PC-3 (cell line): ENCODE measurements around the gene PBRM1. TPM values are rescaled to one million over a fixed set of nuclear protein-coding genes. Genes with fewer than 3 reads are reported as not detected.

ENCODE experiments used
- ATAC-seq: fragments of 200-7000 bp; cut with Tn5 transposase; 2 replicates; pipeline ENCODE4 v1.9.1; 2020; ENCODE audit warnings: mild to moderate bottlenecking, moderate library complexity
- BruUV-seq: library from RNA; stranded (reverse); fragments of 400-500 nt; replicated peaks from 2 replicates; lab custom pipeline; 2021; lab: Mats Ljungman, UMichigan
- CTCF ChIA-PET: fragments of 300-600 bp; sonication (Branson Sonifier 250); formaldehyde crosslinking; loops from one replicate; lab custom pipeline; 2022; ENCODE audit warnings: antibody characterized with exemption; lab: Charles Lee
- POLR2A ChIA-PET: fragments of 300-600 bp; sonication (Branson Sonifier 250); formaldehyde crosslinking; loops from one replicate; lab custom pipeline; 2022; ENCODE audit warnings: antibody characterized with exemption; ENCODE audit not compliant: unreplicated experiment; lab: Charles Lee
- DNase-seq: peaks from one replicate; pipeline ENCODE4 v3.0.0-alpha.2; 2015
- H2AFZ ChIP-seq: fragments of 300-600 bp; sonication (generic); 2 replicates; pipeline ENCODE4 v1.6.0; 2016; ENCODE audit warnings: antibody characterized with exemption, low read length
- H3F3A ChIP-seq: fragments of 300-600 bp; sonication (generic); one replicate; pipeline ENCODE4 v1.6.0; 2017; ENCODE audit warnings: antibody characterized with exemption, low read length, control low read depth, mild to moderate bottlenecking; ENCODE audit not compliant: unreplicated experiment
- H3K27ac ChIP-seq: fragments of 300-600 bp; sonication (generic); 2 replicates; pipeline ENCODE4 v1.5.1; 2016; ENCODE audit warnings: mild to moderate bottlenecking, low read length
- H3K27me3 ChIP-seq: fragments of 300-600 bp; sonication (generic); 2 replicates; pipeline ENCODE4 v1.6.1; 2016; ENCODE audit warnings: low read length, mixed read lengths
- H3K36me3 ChIP-seq: fragments of 300-600 bp; sonication (generic); 2 replicates; pipeline ENCODE4 v1.6.1; 2016; ENCODE audit warnings: low read depth, mixed run types, low read length, mixed read lengths
- H3K4me1 ChIP-seq: fragments of 300-600 bp; sonication (generic); 2 replicates; pipeline ENCODE4 v1.5.1; 2016; ENCODE audit warnings: low read length; ENCODE audit not compliant: insufficient read depth
- H3K4me2 ChIP-seq: fragments of 300-600 bp; sonication (generic); 2 replicates; pipeline ENCODE4 v1.6.0; 2016; ENCODE audit warnings: low read length
- H3K4me3 ChIP-seq: fragments of 300-600 bp; sonication (generic); 2 replicates; pipeline ENCODE4 v1.5.1; 2016; ENCODE audit warnings: mild to moderate bottlenecking, low read length, mixed read lengths
- H3K79me2 ChIP-seq: fragments of 300-600 bp; sonication (generic); 2 replicates; pipeline ENCODE4 v1.6.1; 2017; ENCODE audit warnings: low read length, mixed read lengths
- H3K9ac ChIP-seq: fragments of 300-600 bp; sonication (generic); 2 replicates; pipeline ENCODE4 v1.6.0; 2016; ENCODE audit warnings: mild to moderate bottlenecking, low read length
- H3K9me2 ChIP-seq: fragments of 300-600 bp; sonication (generic); replicated peaks from 2 replicates; pipeline ENCODE4 v1.6.1; 2016; ENCODE audit warnings: mixed run types, low read length, mixed read lengths
- H3K9me3 ChIP-seq: fragments of 300-600 bp; sonication (generic); 2 replicates; pipeline ENCODE4 v1.6.1; 2016; ENCODE audit warnings: low read length, mixed read lengths
- H4K20me1 ChIP-seq: fragments of 300-600 bp; sonication (generic); 2 replicates; pipeline ENCODE4 v1.6.1; 2016; ENCODE audit warnings: low read length, mixed read lengths
- CTCF ChIP-seq: fragments of 300-600 bp; sonication (generic); conservative IDR thresholded peaks from 2 replicates; pipeline ENCODE4 v1.5.1; 2017; ENCODE audit warnings: antibody characterized with exemption, low read depth, mild to moderate bottlenecking, low read length
- EZH2 ChIP-seq: fragments of 300-600 bp; sonication (generic); IDR thresholded peaks from one replicate; pipeline ENCODE4 v1.6.1; 2017; ENCODE audit warnings: antibody characterized with exemption, mild to moderate bottlenecking, low read length; ENCODE audit not compliant: unreplicated experiment
- EZH2phosphoT487 ChIP-seq: fragments of 300-600 bp; sonication (generic); IDR thresholded peaks from 2 replicates; pipeline ENCODE4 v1.6.1; 2018; ENCODE audit warnings: mild to moderate bottlenecking, antibody characterized with exemption, low read length, borderline replicate concordance
- intact Hi-C: fragments of 100-400 bp; cut with micrococcal nuclease; formaldehyde crosslinking; loops from 2 replicates; pipeline ENCODE4 v1.9.0; 2023
- total RNA-seq: library from RNA; depleted of rRNA; stranded (reverse); fragments of >200 nt; gene quantifications from 2 replicates; pipeline ENCODE4 v1.2.3, GENCODE V29; 2014

PBRM1 gene
- total RNA-seq, 1 experiment from 2014 or later, result 59.7 TPM

GRCh38 chr3:52697632-52697965, 11.9 kb upstream of the PBRM1 start:
- ATAC-seq (peak; percentile 11; the same call in 1 of the 2 replicates), DNase-seq (no peak)
- intact Hi-C loops, result loop anchor here (1.0 kb wide), 1 partner anchor 8 kb away; the partner anchor contains the start of gene GLT8D1
- Histone ChIP-seq H3K4me1 (no peaks in the 10 kb centered on the region), H3K9ac (no peak overlapping the region), H3K27ac (no peak overlapping the region), H3K36me3 (peaks cover 44% of the 10 kb centered on the region), H3K27me3 (no peaks in the 10 kb centered on the region), H3K4me2 (no peak overlapping the region), H3K9me2 (no peaks in the 10 kb centered on the region), H3F3A (peaks cover 36% of the 10 kb centered on the region), H3K79me2 (peaks cover 18% of the 10 kb centered on the region; the same call in 1 of the 2 replicates), H2AFZ (no peak overlapping the region), H3K4me3 (no peak overlapping the region), H4K20me1 (peaks cover 13% of the 10 kb centered on the region), H3K9me3 (no peaks in the 10 kb centered on the region)
- CTCF ChIA-PET, result no interaction called here
- TF ChIP-seq EZH2 (no peak), EZH2phosphoT487 (no peak), CTCF (no peak)
- POLR2A ChIA-PET, result no interaction called here
- no TSS peak for BruUV-seq

- ChIA-PET POLR2A (no interaction called here), CTCF (no interaction called here)
- intact Hi-C loops, result loop anchor here (1.0 kb wide), 1 partner anchor 8 kb away; the partner anchor contains the start of gene GLT8D1
- no peaks in the 10 kb centered on the region for H3K9me3 ChIP-seq
- H3K9me2 ChIP-seq, result no peaks in the 10 kb centered on the region
- no peak overlapping the region for H3K27ac ChIP-seq
- no peak for DNase-seq
- H4K20me1 ChIP-seq, result peaks cover 17% of the 10 kb centered on the region
- no peak overlapping the region for H2AFZ ChIP-seq
- peaks cover 14% of the 10 kb centered on the region; the same call in 1 of the 2 replicates for H3K79me2 ChIP-seq
- H3K36me3 ChIP-seq, result peaks cover 50% of the 10 kb centered on the region
- peaks cover 36% of the 10 kb centered on the region for H3F3A ChIP-seq
- no TSS peak for BruUV-seq
- no peak overlapping the region for H3K9ac ChIP-seq
- TF ChIP-seq CTCF, result no peak
- no peak for TF ChIP-seq EZH2
- no peak for TF ChIP-seq EZH2phosphoT487
- no peak overlapping the region for H3K4me3 ChIP-seq
- H3K4me1 ChIP-seq, result no peaks in the 10 kb centered on the region
- H3K27me3 ChIP-seq, result no peaks in the 10 kb centered on the region
- no peak overlapping the region for H3K4me2 ChIP-seq
- ATAC-seq, result no peak
Measured at GRCh38 chr3:52696830-52697631, 11.3 kb upstream of the PBRM1 start.
